Neural crest cell (in vitro differentiated cells): Measurements from ENCODE around the gene SLC9C2. TPM values are rescaled to one million over a fixed set of nuclear protein-coding genes. Genes with fewer than 3 reads are reported as not detected.
"Not testable (repeated sequence)": the region's sequence is repeated elsewhere in the genome, so short reads cannot be mapped to it uniquely, and the experiment has no call there.

ENCODE experiments used
- DNase-seq: peaks from one replicate; pipeline ENCODE4 v3.0.0; 2021; ENCODE audit warnings: low read depth, mixed read lengths, low spot score
- H3K27ac Mint-ChIP-seq: one replicate; pipeline ENCODE4 v1.8.0; 2021; ENCODE audit warnings: mild to moderate bottlenecking, mixed read lengths; ENCODE audit not compliant: unreplicated experiment
- H3K27me3 Mint-ChIP-seq: 2 replicates; pipeline ENCODE4 v1.8.0; 2021; ENCODE audit warnings: low read depth, mild to moderate bottlenecking, mixed read lengths
- H3K36me3 Mint-ChIP-seq: 2 replicates; pipeline ENCODE4 v1.8.0; 2021; ENCODE audit warnings: low read depth, mild to moderate bottlenecking, mixed read lengths
- H3K4me1 Mint-ChIP-seq: 2 replicates; pipeline ENCODE4 v1.8.0; 2021; ENCODE audit warnings: mixed read lengths
- H3K4me3 Mint-ChIP-seq: one replicate; pipeline ENCODE4 v1.8.0; 2021; ENCODE audit warnings: mild to moderate bottlenecking, mixed read lengths
- H3K9me3 Mint-ChIP-seq: 2 replicates; pipeline ENCODE4 v1.8.0; 2021; ENCODE audit warnings: mixed read lengths
- total RNA-seq: library from RNA; stranded (reverse); gene quantifications from 2 replicates; pipeline ENCODE4 v1.2.1, GENCODE V29; 2021
- TF ChIP-seq, protein P1 (sequence below): fragments of 200-600 bp; sonication (generic); conservative IDR thresholded peaks from 2 replicates; pipeline ENCODE4 v1.5.0; 2021; ENCODE audit warnings: antibody characterized with exemption, mild to moderate bottlenecking

The SLC9C2 gene
- total RNA-seq, 1 donor from 2014 or later, result 0.12 TPM

DNA sequence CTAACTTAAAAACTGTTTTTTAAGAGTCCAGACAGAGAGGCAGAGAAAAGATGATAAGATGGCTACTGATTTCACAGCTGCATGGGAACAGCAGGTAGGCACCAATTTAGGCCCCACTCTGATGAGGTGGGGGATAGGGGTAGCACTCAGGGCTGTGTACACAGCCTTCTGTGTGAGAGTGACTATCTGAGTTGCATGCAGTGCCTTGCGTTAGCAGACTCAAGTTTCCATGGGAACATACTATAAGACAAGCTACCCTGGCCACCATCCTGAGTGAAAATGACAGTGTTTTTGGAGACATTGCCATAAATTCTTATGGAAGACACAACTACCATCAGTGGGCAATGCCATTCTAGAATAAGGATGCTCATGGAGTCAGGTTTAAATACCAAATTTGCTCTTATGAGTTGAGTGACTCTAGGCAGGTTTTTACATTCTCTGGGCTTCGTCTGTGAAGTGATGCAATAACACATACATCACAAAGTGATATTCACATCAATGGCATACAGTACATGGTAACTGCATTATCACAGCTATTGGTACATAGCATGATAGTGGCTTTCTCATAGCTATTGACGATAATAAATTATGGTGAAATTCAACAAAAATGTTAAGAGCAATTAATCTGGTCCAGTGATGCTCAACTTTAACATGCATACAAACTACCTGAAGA is 30.5 kb downstream of the SLC9C2 start:
- Mint-ChIP-seq H3K4me1 (no peaks in the 10 kb centered on the region), H3K4me3 (no peak overlapping the region), H3K36me3 (peaks cover 3% of the 10 kb centered on the region), H3K9me3 (peaks cover 3% of the 10 kb centered on the region), H3K27ac (no peak overlapping the region), H3K27me3 (no peaks in the 10 kb centered on the region)
- no peak for DNase-seq
- TF ChIP-seq, protein P1, sequence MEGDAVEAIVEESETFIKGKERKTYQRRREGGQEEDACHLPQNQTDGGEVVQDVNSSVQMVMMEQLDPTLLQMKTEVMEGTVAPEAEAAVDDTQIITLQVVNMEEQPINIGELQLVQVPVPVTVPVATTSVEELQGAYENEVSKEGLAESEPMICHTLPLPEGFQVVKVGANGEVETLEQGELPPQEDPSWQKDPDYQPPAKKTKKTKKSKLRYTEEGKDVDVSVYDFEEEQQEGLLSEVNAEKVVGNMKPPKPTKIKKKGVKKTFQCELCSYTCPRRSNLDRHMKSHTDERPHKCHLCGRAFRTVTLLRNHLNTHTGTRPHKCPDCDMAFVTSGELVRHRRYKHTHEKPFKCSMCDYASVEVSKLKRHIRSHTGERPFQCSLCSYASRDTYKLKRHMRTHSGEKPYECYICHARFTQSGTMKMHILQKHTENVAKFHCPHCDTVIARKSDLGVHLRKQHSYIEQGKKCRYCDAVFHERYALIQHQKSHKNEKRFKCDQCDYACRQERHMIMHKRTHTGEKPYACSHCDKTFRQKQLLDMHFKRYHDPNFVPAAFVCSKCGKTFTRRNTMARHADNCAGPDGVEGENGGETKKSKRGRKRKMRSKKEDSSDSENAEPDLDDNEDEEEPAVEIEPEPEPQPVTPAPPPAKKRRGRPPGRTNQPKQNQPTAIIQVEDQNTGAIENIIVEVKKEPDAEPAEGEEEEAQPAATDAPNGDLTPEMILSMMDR, result no peak

DNA sequence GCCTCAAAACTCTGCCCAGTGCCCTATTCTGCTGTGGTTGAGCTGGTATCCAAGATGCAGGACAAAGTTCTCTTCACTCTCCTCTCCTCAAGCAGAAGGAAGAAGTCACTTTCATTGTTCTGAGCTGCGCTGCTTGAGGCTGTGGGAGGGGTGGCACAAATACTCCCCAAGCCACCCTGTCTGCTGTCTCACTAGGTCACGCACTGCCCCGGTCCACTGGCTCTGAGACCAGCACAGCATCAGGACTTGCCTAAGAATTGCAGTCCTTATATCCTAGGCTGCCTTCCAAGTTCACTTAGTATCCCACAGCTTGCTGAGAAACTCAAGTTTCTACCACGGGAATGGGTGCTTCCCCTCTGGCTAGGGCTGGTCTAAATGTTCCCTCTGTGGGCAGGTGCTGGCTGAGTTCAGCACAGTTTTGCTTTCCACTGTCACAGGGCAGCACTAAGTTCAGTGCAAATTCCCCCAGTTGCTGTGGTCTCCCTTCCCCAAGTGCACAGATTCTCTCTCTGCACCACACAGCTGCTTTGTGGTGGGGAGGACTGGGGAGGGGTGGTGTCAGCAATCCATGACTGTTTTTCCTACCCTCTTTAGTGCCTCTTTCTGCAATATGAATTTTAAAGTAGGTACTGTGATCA is 32.4 kb downstream of the SLC9C2 start:
- Mint-ChIP-seq H3K4me1 (no peaks in the 10 kb centered on the region), H3K27ac (no peak overlapping the region), H3K27me3 (no peaks in the 10 kb centered on the region), H3K9me3 (peaks cover 16% of the 10 kb centered on the region), H3K36me3 (peaks cover 5% of the 10 kb centered on the region), H3K4me3 (no peak overlapping the region)
- DNase-seq, result no peak
- TF ChIP-seq, protein P1, result no peak

DNA sequence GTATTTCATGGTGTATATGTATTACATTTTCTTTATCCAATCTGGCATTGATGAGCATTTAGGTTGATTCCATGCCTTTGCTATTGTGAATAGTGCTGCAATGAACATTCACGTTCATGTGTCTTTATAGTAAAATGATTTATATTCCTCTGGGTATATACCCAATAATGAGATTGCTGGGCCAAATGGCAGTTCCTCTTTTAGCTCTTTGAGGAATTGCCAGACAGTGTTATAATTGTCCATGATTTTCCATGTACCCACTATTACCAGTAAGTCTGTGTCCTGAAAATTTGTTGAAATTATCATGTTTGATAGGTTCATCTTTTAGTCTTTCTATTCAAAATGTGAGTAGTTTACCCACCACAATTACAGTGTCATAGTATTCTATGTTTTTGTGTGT is 34.4 kb downstream of the SLC9C2 start:
- Mint-ChIP-seq H3K27me3 (no peaks in the 10 kb centered on the region), H3K36me3 (peaks cover 5% of the 10 kb centered on the region), H3K4me3 (no peak overlapping the region), H3K27ac (no peak overlapping the region), H3K4me1 (no peaks in the 10 kb centered on the region), H3K9me3 (peaks cover 28% of the 10 kb centered on the region)
- DNase-seq, result no peak
- TF ChIP-seq, protein P1, result no peak

DNA sequence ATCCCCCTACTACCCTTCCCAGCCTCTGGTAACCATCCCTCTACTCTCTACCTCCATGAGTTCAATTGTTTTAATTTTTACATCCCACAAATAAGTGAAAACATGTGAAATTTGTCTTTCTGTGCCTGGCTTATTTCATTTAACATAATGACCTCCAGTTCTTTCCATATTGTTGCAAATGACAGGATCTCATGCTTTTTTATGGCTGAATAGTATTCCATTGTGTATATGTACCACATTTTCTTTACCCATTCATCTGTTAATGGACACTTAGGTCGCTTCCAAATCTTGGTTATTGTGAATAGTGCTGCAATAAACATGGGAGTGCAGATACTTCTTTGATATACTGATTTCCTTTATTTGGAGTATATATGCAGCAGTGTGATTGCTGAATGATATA is 39.0 kb downstream of the SLC9C2 start:
- H3K27me3 Mint-ChIP-seq, H3K4me1 Mint-ChIP-seq, H3K36me3 Mint-ChIP-seq, H3K4me3 Mint-ChIP-seq, H3K27ac Mint-ChIP-seq, DNase-seq: not testable (repeated sequence)
- peaks cover 31% of the 10 kb centered on the region for H3K9me3 Mint-ChIP-seq

DNA sequence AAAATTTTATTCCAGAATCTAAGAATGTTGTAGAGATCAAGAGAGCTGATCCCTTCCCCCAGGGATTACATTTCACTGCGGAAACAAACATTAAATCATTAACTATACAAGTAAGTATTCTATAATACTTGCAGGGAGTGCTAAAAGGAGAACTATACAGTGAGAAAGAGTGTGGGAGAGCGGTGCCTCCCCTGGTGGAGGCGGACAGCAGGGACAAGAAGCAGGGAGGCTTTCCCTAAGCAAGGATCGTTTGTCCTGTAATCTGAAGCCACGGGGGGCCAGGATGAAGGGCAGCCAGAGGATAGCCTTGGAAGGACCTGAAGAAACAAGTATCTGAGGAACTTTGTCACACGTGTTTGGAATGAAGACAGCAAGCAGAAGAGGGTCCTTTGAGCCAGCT is 40.1 kb downstream of the SLC9C2 start:
- TF ChIP-seq, protein P1, result peak; percentile 20
- Mint-ChIP-seq H3K36me3 (peaks cover 5% of the 10 kb centered on the region), H3K27me3 (no peaks in the 10 kb centered on the region), H3K4me1 (no peaks in the 10 kb centered on the region), H3K4me3 (no peak overlapping the region), H3K27ac (no peak overlapping the region), H3K9me3 (peaks cover 31% of the 10 kb centered on the region)
- DNase-seq, result peak; percentile 2

DNA sequence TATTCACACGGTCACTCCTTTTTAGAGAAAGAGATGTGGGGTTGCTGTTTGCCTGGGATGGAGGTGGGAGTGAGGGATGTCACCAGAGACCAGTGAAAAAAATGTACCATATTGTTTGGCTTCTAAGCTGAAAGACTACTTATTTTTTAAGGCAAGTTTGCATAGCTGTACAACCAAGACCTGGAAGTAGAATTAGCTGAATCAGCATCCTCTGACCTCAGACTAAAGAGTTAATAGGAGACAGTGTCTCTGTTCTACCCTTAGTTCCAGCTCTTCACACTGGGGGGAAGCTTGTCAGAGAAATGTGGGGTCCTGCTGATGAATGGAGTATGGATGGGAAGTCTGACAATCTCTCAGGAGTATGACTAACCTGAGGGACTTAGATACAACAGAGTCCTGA is 41.6 kb downstream of the SLC9C2 start:
- Mint-ChIP-seq H3K9me3 (peaks cover 18% of the 10 kb centered on the region), H3K4me3 (no peak overlapping the region), H3K27me3 (no peaks in the 10 kb centered on the region), H3K27ac (no peak overlapping the region), H3K36me3 (no peaks in the 10 kb centered on the region), H3K4me1 (no peaks in the 10 kb centered on the region)
- TF ChIP-seq, protein P1, result no peak
- no peak for DNase-seq
